SK-N-MC (cell line): ENCODE measurements around the gene HELZ2.

ENCODE experiments used
- DNase-seq: peaks from one replicate; pipeline ENCODE4 v3.0.0-alpha.2; 2011; ENCODE audit warnings: low read depth, low spot score
- H3K27ac ChIP-seq: fragments of 200-600 bp; sonication (generic); 2 replicates; pipeline ENCODE4 v1.5.1; 2016; ENCODE audit warnings: mixed run types
- H3K36me3 ChIP-seq: fragments of 200-600 bp; sonication (generic); 2 replicates; pipeline ENCODE4 v1.6.1; 2017; ENCODE audit warnings: antibody characterized with exemption, low read length, mixed read lengths; ENCODE audit not compliant: insufficient read depth
- H3K4me3 ChIP-seq: fragments of 200-600 bp; sonication (generic); 2 replicates; pipeline ENCODE4 v1.5.1; 2016
- H3K9ac ChIP-seq: fragments of 200-600 bp; sonication (generic); 2 replicates; pipeline ENCODE4 v1.8.0; 2017; ENCODE audit warnings: mixed run types, mixed read lengths; ENCODE audit not compliant: insufficient read length
- H3K9me3 ChIP-seq: fragments of 200-600 bp; sonication (generic); 2 replicates; pipeline ENCODE4 v1.6.1; 2017; ENCODE audit warnings: low read depth, mild to moderate bottlenecking, antibody characterized with exemption, low read length, moderate library complexity, mixed read lengths
- EZH2 ChIP-seq: fragments of 200-600 bp; sonication (generic); IDR thresholded peaks from one replicate; pipeline ENCODE4 v1.6.1; 2017; ENCODE audit warnings: antibody characterized with exemption
- FOXP2 ChIP-seq: optimal IDR thresholded peaks from 2 replicates; pipeline ENCODE3; 2011; ENCODE audit warnings: mild to moderate bottlenecking, moderate library complexity; ENCODE audit not compliant: insufficient read depth; ENCODE audit errors: extremely low read length, control extremely low read depth
- POLR2AphosphoS5 ChIP-seq: IDR thresholded peaks from 2 replicates; pipeline ENCODE4 v1.6.1; 2012; ENCODE audit warnings: mild to moderate bottlenecking, low read depth, low read length, borderline replicate concordance

Gene HELZ2

GRCh38 chr20:63540417-63541186, 33.4 kb downstream of the HELZ2 start:
- Histone ChIP-seq H3K36me3 (no peaks in the 10 kb centered on the region), H3K9me3 (no peaks in the 10 kb centered on the region), H3K9ac (no peak overlapping the region), H3K27ac (no peak overlapping the region), H3K4me3 (no peak overlapping the region)
- TF ChIP-seq EZH2 (no peak), POLR2AphosphoS5 (no peak), FOXP2 (no peak)
- no peak for DNase-seq

GRCh38 chr20:63539441-63540370, 34.3 kb downstream of the HELZ2 start:
- H3K27ac ChIP-seq, result no peak overlapping the region
- H3K36me3 ChIP-seq, result no peaks in the 10 kb centered on the region
- TF ChIP-seq EZH2 (no peak), POLR2AphosphoS5 (no peak), FOXP2 (no peak)
- no peak overlapping the region for H3K4me3 ChIP-seq
- H3K9ac ChIP-seq, result no peak overlapping the region
- no peaks in the 10 kb centered on the region for H3K9me3 ChIP-seq
- no peak for DNase-seq

GRCh38 chr20:63539092-63539430, 35.0 kb downstream of the HELZ2 start:
- no peak overlapping the region for H3K9ac ChIP-seq
- no peak for DNase-seq
- no peaks in the 10 kb centered on the region for H3K36me3 ChIP-seq
- no peaks in the 10 kb centered on the region for H3K9me3 ChIP-seq
- no peak overlapping the region for H3K4me3 ChIP-seq
- TF ChIP-seq EZH2 (no peak), FOXP2 (no peak), POLR2AphosphoS5 (no peak)
- no peak overlapping the region for H3K27ac ChIP-seq

GRCh38 chr20:63538204-63539091, 35.6 kb downstream of the HELZ2 start:
- Histone ChIP-seq H3K9me3 (no peaks in the 10 kb centered on the region), H3K9ac (no peak overlapping the region), H3K27ac (no peak overlapping the region), H3K4me3 (no peak overlapping the region), H3K36me3 (no peaks in the 10 kb centered on the region)
- DNase-seq, result no peak
- TF ChIP-seq EZH2 (no peak), FOXP2 (no peak), POLR2AphosphoS5 (no peak)

GRCh38 chr20:63537525-63538203, 36.4 kb downstream of the HELZ2 start:
- H3K4me3 ChIP-seq, result peak overlapping the region; percentile 72
- no peaks in the 10 kb centered on the region for H3K9me3 ChIP-seq
- no peak for DNase-seq
- H3K9ac ChIP-seq, result no peak overlapping the region
- TF ChIP-seq POLR2AphosphoS5 (no peak), FOXP2 (peak; percentile 58)
- H3K27ac ChIP-seq, result no peak overlapping the region
- H3K36me3 ChIP-seq, result no peaks in the 10 kb centered on the region

GRCh38 chr20:63536997-63537524, 37.0 kb downstream of the HELZ2 start, which contains the start of gene PTK6:
PTK6 (minus strand) TSS chr20:63537376; CDS start chr20:63537314, 62 bp downstream.
- Histone ChIP-seq H3K36me3 (no peaks in the 10 kb centered on the region), H3K9me3 (no peaks in the 10 kb centered on the region), H3K9ac (no peak within 1 kb of the TSS), H3K4me3 (peak within 1 kb of the TSS; percentile 72), H3K27ac (no peak within 1 kb of the TSS)
- TF ChIP-seq FOXP2 (no peak), EZH2 (no peak), POLR2AphosphoS5 (no peak)
- no peak for DNase-seq

- H3K27ac ChIP-seq, result no peak overlapping the region
- no peaks in the 10 kb centered on the region for H3K9me3 ChIP-seq
- no peak for DNase-seq
- H3K9ac ChIP-seq, result no peak overlapping the region
- TF ChIP-seq POLR2AphosphoS5 (no peak), FOXP2 (no peak), EZH2 (no peak)
- H3K4me3 ChIP-seq, result no peak overlapping the region
- no peaks in the 10 kb centered on the region for H3K36me3 ChIP-seq
These were observed 37.6 kb downstream of the HELZ2 start for GRCh38 chr20:63536241-63536977.
